HepG2 (cell line): ENCODE data around the gene EPB41L1. TPM values are rescaled to one million over a fixed set of nuclear protein-coding genes. Genes with fewer than 3 reads are reported as not detected.

ENCODE experiments used
- NFE2 ChIP-seq: sonication (generic); formaldehyde crosslinking; IDR thresholded peaks from 2 replicates; pipeline ENCODE4 v1.4.0; 2020; ENCODE audit warnings: missing genetic modification reagents
- ZNF354B ChIP-seq: sonication (generic); formaldehyde crosslinking; IDR thresholded peaks from 2 replicates; pipeline ENCODE4 v1.8.0; 2022; ENCODE audit warnings: mild to moderate bottlenecking, missing genetic modification reagents
- ZNF547 ChIP-seq: sonication (generic); formaldehyde crosslinking; IDR thresholded peaks from 2 replicates; pipeline ENCODE4 v1.5.1; 2020; ENCODE audit warnings: mild to moderate bottlenecking, missing genetic modification reagents
- polyA plus RNA-seq, 8 experiments: library from polyadenylated mRNA; depleted of rRNA in 3 of 8; stranded (reverse) in 7 of 8; unstranded in 1 of 8; fragments of >200 nt; fragmentation: Illumina TruSeq in 4 of 8; extraction: Trizol in 4 of 8; gene quantifications; 2 replicates each; pipeline versions ENCODE4 v1.2.1 to v1.2.3, GENCODE V29; 2011 to 2016; ENCODE audit warnings: low read depth in 4 of 8, missing spikeins in 1 of 8, mixed read lengths in 1 of 8; ENCODE audit not compliant: insufficient read depth in 1 of 8
- total RNA-seq, 5 experiments: library from RNA; depleted of rRNA; stranded (reverse); fragments of >200 nt; fragmentation: Illumina TruSeq; extraction: Trizol; gene quantifications; 2 replicates each; pipeline ENCODE4 v1.2.3, GENCODE V29; 2016; ENCODE audit warnings: low read depth in 1 of 5
- TF ChIP-seq, protein P1 (sequence below), 2 experiments: fragments of 450-650 bp in 1 of 2; sonication (generic) in 1 of 2; formaldehyde crosslinking in 1 of 2; IDR thresholded peaks; 2 replicates each; pipeline versions ENCODE4 v1.6.1 to v1.8.0; 2016 to 2022; ENCODE audit warnings: antibody characterized with exemption in 1 of 2, mild to moderate bottlenecking in 1 of 2, missing genetic modification reagents in 1 of 2
- TF ChIP-seq, protein P2 (sequence below), 2 experiments: sonication (generic) in 1 of 2; formaldehyde crosslinking in 1 of 2; IDR thresholded peaks; 2 replicates each; pipeline versions ENCODE4 v1.5.1 to v1.6.1; 2011 to 2020; ENCODE audit warnings: borderline replicate concordance in 1 of 2, low read depth in 1 of 2, low read length in 1 of 2, mild to moderate bottlenecking in 1 of 2, missing genetic modification reagents in 1 of 2, moderate library complexity in 1 of 2

EPB41L1 gene
- total and polyA plus RNA-seq, 2 of the 13 experiments (the other 11 are each of a cell fraction or from before 2014, with no cell fraction given) = 16.7 to 39.0 TPM

DNA sequence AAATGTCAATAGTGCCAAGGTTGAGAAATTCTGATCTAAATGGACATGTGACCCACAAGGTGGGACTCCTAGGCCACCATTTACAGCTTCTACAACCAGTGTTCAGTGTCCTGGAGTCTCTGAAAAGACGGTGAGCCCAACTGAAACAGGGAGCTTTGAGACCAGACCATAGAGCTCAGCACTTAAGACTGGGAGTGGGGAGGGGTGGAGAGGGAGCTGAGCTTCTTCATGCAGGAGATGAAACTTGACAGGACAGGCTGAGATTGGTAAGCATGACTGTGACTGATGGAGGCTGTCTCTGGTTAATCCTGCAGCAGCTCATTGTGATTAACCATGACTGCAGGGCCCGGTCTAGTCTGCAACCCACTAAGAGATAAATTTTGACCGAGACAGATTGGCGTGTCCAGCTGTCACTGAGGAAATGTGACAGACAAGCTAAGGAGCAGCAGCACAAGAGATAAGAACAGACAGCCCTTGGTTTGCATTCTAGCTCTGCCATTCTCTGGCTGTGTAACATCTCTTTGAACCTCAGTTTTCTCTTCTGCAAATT, 80.3 kb downstream of the EPB41L1 start (continued):
- TF ChIP-seq, protein P1, sequence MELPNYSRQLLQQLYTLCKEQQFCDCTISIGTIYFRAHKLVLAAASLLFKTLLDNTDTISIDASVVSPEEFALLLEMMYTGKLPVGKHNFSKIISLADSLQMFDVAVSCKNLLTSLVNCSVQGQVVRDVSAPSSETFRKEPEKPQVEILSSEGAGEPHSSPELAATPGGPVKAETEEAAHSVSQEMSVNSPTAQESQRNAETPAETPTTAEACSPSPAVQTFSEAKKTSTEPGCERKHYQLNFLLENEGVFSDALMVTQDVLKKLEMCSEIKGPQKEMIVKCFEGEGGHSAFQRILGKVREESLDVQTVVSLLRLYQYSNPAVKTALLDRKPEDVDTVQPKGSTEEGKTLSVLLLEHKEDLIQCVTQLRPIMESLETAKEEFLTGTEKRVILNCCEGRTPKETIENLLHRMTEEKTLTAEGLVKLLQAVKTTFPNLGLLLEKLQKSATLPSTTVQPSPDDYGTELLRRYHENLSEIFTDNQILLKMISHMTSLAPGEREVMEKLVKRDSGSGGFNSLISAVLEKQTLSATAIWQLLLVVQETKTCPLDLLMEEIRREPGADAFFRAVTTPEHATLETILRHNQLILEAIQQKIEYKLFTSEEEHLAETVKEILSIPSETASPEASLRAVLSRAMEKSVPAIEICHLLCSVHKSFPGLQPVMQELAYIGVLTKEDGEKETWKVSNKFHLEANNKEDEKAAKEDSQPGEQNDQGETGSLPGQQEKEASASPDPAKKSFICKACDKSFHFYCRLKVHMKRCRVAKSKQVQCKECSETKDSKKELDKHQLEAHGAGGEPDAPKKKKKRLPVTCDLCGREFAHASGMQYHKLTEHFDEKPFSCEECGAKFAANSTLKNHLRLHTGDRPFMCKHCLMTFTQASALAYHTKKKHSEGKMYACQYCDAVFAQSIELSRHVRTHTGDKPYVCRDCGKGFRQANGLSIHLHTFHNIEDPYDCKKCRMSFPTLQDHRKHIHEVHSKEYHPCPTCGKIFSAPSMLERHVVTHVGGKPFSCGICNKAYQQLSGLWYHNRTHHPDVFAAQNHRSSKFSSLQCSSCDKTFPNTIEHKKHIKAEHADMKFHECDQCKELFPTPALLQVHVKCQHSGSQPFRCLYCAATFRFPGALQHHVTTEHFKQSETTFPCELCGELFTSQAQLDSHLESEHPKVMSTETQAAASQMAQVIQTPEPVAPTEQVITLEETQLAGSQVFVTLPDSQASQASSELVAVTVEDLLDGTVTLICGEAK (IDR thresholded peaks at IDR 0.05) = no peak
- TF ChIP-seq, protein P1 (CRISPR knock-in tag; IDR thresholded peaks at IDR 0.05) = no peak
- TF ChIP-seq NFE2 (CRISPR knock-in tag) = no peak
- TF ChIP-seq ZNF354B (CRISPR knock-in tag) = no peak
- 0 out of 2 replicates have a peak, but pooled peaks have one; percentile 26 for TF ChIP-seq ZNF547 (CRISPR knock-in tag)
- TF ChIP-seq, protein P2, sequence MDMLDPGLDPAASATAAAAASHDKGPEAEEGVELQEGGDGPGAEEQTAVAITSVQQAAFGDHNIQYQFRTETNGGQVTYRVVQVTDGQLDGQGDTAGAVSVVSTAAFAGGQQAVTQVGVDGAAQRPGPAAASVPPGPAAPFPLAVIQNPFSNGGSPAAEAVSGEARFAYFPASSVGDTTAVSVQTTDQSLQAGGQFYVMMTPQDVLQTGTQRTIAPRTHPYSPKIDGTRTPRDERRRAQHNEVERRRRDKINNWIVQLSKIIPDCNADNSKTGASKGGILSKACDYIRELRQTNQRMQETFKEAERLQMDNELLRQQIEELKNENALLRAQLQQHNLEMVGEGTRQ (IDR thresholded peaks at IDR 0.05; ENCODE audit: low read depth, low read length) = peak; percentile 19; the same call in 1 of the 2 replicates
- TF ChIP-seq, protein P2 (CRISPR knock-in tag; IDR thresholded peaks at IDR 0.05; ENCODE audit: borderline replicate concordance) = no peak
